ENCODE data around the gene TRMT11.

DNA sequence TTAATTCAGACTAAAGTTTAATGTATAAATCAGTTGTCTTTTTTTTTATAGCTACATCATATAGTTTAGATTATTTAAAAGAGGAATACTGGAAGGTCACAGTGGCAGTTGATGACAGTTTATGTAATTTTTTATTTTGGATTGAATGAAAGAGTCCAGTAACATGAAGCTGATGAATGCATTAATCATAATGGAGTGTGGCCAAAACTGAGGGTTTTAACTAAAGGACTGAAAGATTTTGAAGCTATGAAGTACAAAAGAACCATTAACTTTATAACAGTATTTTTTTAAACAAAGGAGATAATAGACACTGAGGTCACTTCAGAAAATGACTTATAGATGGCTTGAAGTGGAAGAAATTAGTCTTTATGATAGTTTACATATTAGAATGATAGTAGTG is 41.3 kb downstream of the TRMT11 start:
- TF ChIP-seq CTCF (IDR thresholded peaks at IDR 0.05) (no peak), POLR2AphosphoS5 (IDR thresholded peaks at IDR 0.05) (no peak), POLR2A (IDR thresholded peaks at IDR 0.05) (no peak), EP300 (IDR thresholded peaks at IDR 0.05) (no peak)
